HepG2 (cell line): ENCODE measurements around the gene MFNG. TPM values are rescaled to one million over a fixed set of nuclear protein-coding genes. Genes with fewer than 3 reads are reported as not detected.
A peak's percentile ranks its signal among the peaks of the same experiment; 100 is the strongest.

Experiments used
- CEBPG ChIP-seq: IDR thresholded peaks from 2 replicates; pipeline ENCODE4 v1.6.1; 2016
- E2F1 ChIP-seq: sonication (generic); formaldehyde crosslinking; IDR thresholded peaks from 2 replicates; pipeline ENCODE4 v1.5.0; 2020; ENCODE audit warnings: missing genetic modification reagents
- HNF1B ChIP-seq: sonication (generic); formaldehyde crosslinking; IDR thresholded peaks from 2 replicates; pipeline ENCODE4 v1.5.1; 2020; ENCODE audit warnings: mild to moderate bottlenecking, moderate library complexity, missing genetic modification reagents
- JUN ChIP-seq: sonication (generic); formaldehyde crosslinking; IDR thresholded peaks from 2 replicates; pipeline ENCODE4 v1.4.0; 2020; ENCODE audit warnings: mild to moderate bottlenecking, missing genetic modification reagents
- KLF12 ChIP-seq: sonication (generic); formaldehyde crosslinking; IDR thresholded peaks from 2 replicates; pipeline ENCODE4 v1.4.0; 2020; ENCODE audit warnings: missing genetic modification reagents, borderline replicate concordance
- KLF16 ChIP-seq, 2 experiments: sonication (generic) in 1 of 2; formaldehyde crosslinking in 1 of 2; IDR thresholded peaks; 2 replicates each; pipeline versions ENCODE4 v1.6.1 to v1.8.0; 2016 to 2023; ENCODE audit warnings: missing genetic modification reagents in 2 of 2, missing compliant biosample characterization in 1 of 2
- MED8 ChIP-seq: sonication (generic); formaldehyde crosslinking; IDR thresholded peaks from 2 replicates; pipeline ENCODE4 v1.8.1; 2023; ENCODE audit warnings: mild to moderate bottlenecking, missing genetic modification reagents; ENCODE audit not compliant: insufficient replicate concordance
- TP53 ChIP-seq: sonication (generic); formaldehyde crosslinking; conservative IDR thresholded peaks from 2 replicates; pipeline ENCODE4 v1.4.0; 2020; ENCODE audit warnings: missing genetic modification reagents
- U2AF2 ChIP-seq: fragments of 200-400 bp; formaldehyde crosslinking; IDR thresholded peaks from 2 replicates; pipeline ENCODE4 v1.6.1; 2017; ENCODE audit warnings: low read depth, mild to moderate bottlenecking, low read length
- ZBTB20 ChIP-seq: sonication (generic); formaldehyde crosslinking; IDR thresholded peaks from 2 replicates; pipeline ENCODE4 v1.8.1; 2023; ENCODE audit warnings: missing genetic modification reagents, low read depth, mild to moderate bottlenecking, borderline replicate concordance
- ZNF501 ChIP-seq: sonication (generic); formaldehyde crosslinking; IDR thresholded peaks from 2 replicates; pipeline ENCODE4 v1.5.1; 2020; ENCODE audit warnings: mild to moderate bottlenecking, moderate library complexity, missing genetic modification reagents
- ZNF510 ChIP-seq: sonication (generic); formaldehyde crosslinking; IDR thresholded peaks from 2 replicates; pipeline ENCODE4 v1.4.0; 2020; ENCODE audit warnings: low read depth, mild to moderate bottlenecking, missing genetic modification reagents
- ZNF543 ChIP-seq: sonication (generic); formaldehyde crosslinking; IDR thresholded peaks from 2 replicates; pipeline ENCODE4 v1.4.0; 2020; ENCODE audit warnings: mild to moderate bottlenecking, missing genetic modification reagents
- ZNF720 ChIP-seq: sonication (generic); formaldehyde crosslinking; IDR thresholded peaks from 2 replicates; pipeline ENCODE4 v1.4.0; 2020; ENCODE audit warnings: missing genetic modification reagents
- ZNF770 ChIP-seq: sonication (generic); formaldehyde crosslinking; IDR thresholded peaks from 2 replicates; pipeline ENCODE4 v1.5.0; 2020; ENCODE audit warnings: mild to moderate bottlenecking, missing genetic modification reagents
- ZNF891 ChIP-seq: sonication (generic); formaldehyde crosslinking; IDR thresholded peaks from 2 replicates; pipeline ENCODE4 v1.5.0; 2020; ENCODE audit warnings: mild to moderate bottlenecking, missing genetic modification reagents
- polyA plus RNA-seq, 8 experiments: library from polyadenylated mRNA; depleted of rRNA in 3 of 8; stranded (reverse) in 7 of 8; unstranded in 1 of 8; fragments of >200 nt; fragmentation: Illumina TruSeq in 4 of 8; extraction: Trizol in 4 of 8; gene quantifications; 2 replicates each; pipeline versions ENCODE4 v1.2.1 to v1.2.3, GENCODE V29; 2011 to 2016; ENCODE audit warnings: low read depth in 4 of 8, missing spikeins in 1 of 8, mixed read lengths in 1 of 8; ENCODE audit not compliant: insufficient read depth in 1 of 8
- total RNA-seq, 5 experiments: library from RNA; depleted of rRNA; stranded (reverse); fragments of >200 nt; fragmentation: Illumina TruSeq; extraction: Trizol; gene quantifications; 2 replicates each; pipeline ENCODE4 v1.2.3, GENCODE V29; 2016; ENCODE audit warnings: low read depth in 1 of 5
- TF ChIP-seq, protein P1 (sequence below): sonication (generic); formaldehyde crosslinking; conservative IDR thresholded peaks from 2 replicates; pipeline ENCODE4 v1.8.0; 2022; ENCODE audit warnings: mild to moderate bottlenecking, moderate library complexity, missing genetic modification reagents
- TF ChIP-seq, protein P2 (sequence below): sonication (generic); formaldehyde crosslinking; IDR thresholded peaks from 2 replicates; pipeline ENCODE4 v1.4.0; 2020; ENCODE audit warnings: mild to moderate bottlenecking, missing genetic modification reagents
- TF ChIP-seq, protein P3 (sequence below): sonication (generic); formaldehyde crosslinking; IDR thresholded peaks from 2 replicates; pipeline ENCODE4 v1.8.0; 2022; ENCODE audit warnings: missing genetic modification reagents, mild to moderate bottlenecking, moderate library complexity, borderline replicate concordance

The MFNG gene
- total and polyA plus RNA-seq, 2 of the 13 experiments (the other 11 are each of a cell fraction or from before 2014, with no cell fraction given): 1.0 to 11.7 TPM

DNA sequence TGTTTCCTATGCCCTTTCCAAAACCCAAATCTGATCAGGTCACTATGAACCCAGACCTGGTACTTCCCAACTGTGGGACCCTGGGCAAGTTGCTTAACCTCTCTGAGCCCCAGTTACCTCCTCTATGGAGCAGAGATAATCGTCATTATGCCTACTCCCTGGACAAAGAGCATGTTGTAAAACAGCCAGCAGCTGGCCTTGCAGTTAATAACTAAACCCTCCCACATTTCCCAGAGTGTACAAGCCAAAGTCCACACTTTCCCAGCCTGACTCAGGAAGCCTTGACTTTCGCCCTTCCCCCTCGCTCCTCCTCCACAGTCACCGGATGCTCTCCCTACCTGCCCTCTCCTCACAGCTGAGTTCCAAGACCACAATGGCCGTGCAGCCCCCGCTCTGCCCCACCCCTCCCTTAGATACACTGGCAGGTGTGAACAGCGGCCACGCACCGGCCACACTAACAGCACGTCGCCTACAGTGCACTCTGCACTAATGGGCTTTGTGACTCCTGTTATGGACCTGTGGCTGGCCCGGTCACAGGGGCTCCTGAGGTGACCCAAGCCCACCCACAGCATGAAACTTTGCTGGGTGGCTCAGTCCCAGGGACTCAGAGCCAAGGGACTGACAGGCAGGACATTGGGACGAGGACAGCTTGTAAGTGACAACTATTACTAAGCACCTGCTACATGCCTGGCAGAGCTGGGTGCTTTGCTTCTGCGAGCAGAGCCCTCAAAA lies 15.6 kb upstream of the MFNG start (continued):
- TF ChIP-seq HNF1B (CRISPR knock-in tag): peak; percentile 100
- peak; percentile 85 for TF ChIP-seq ZNF510 (CRISPR knock-in tag)
- peak; percentile 92 for TF ChIP-seq JUN
- no peak; the same call in 1 of the 2 replicates for TF ChIP-seq ZNF770 (CRISPR knock-in tag)
- TF ChIP-seq E2F1: no peak; the same call in 1 of the 2 replicates
- peak; percentile 99 for TF ChIP-seq MED8 (CRISPR knock-in tag)
- TF ChIP-seq ZNF891: peak; percentile 24; the same call in 1 of the 2 replicates
- peak in 1 of 2 experiments; percentile 89; a peak in 3 of 4 replicates for TF ChIP-seq KLF16 (CRISPR knock-in tag; IDR thresholded peaks at IDR 0.05)
- TF ChIP-seq, protein P1, sequence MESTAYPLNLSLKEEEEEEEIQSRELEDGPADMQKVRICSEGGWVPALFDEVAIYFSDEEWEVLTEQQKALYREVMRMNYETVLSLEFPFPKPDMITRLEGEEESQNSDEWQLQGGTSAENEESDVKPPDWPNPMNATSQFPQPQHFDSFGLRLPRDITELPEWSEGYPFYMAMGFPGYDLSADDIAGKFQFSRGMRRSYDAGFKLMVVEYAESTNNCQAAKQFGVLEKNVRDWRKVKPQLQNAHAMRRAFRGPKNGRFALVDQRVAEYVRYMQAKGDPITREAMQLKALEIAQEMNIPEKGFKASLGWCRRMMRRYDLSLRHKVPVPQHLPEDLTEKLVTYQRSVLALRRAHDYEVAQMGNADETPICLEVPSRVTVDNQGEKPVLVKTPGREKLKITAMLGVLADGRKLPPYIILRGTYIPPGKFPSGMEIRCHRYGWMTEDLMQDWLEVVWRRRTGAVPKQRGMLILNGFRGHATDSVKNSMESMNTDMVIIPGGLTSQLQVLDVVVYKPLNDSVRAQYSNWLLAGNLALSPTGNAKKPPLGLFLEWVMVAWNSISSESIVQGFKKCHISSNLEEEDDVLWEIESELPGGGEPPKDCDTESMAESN: peak; percentile 91
- TF ChIP-seq ZBTB20 (CRISPR knock-in tag): peak; percentile 89; the same call in 1 of the 2 replicates
- TF ChIP-seq ZNF720 (CRISPR knock-in tag): no peak
- TF ChIP-seq ZNF501 (CRISPR knock-in tag): peak; percentile 97
- TF ChIP-seq ZNF543 (CRISPR knock-in tag): peak; percentile 96
- TF ChIP-seq U2AF2: no peak
- peak; percentile 57; the same call in 1 of the 2 replicates for TF ChIP-seq CEBPG
- TF ChIP-seq TP53 (CRISPR knock-in tag): no peak
- 0 out of 2 replicates have a peak, but pooled peaks have one; percentile 80 for TF ChIP-seq KLF12 (CRISPR knock-in tag)
- TF ChIP-seq, protein P2, sequence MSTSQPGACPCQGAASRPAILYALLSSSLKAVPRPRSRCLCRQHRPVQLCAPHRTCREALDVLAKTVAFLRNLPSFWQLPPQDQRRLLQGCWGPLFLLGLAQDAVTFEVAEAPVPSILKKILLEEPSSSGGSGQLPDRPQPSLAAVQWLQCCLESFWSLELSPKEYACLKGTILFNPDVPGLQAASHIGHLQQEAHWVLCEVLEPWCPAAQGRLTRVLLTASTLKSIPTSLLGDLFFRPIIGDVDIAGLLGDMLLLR: peak; percentile 90; the same call in 1 of the 2 replicates
- TF ChIP-seq, protein P3, sequence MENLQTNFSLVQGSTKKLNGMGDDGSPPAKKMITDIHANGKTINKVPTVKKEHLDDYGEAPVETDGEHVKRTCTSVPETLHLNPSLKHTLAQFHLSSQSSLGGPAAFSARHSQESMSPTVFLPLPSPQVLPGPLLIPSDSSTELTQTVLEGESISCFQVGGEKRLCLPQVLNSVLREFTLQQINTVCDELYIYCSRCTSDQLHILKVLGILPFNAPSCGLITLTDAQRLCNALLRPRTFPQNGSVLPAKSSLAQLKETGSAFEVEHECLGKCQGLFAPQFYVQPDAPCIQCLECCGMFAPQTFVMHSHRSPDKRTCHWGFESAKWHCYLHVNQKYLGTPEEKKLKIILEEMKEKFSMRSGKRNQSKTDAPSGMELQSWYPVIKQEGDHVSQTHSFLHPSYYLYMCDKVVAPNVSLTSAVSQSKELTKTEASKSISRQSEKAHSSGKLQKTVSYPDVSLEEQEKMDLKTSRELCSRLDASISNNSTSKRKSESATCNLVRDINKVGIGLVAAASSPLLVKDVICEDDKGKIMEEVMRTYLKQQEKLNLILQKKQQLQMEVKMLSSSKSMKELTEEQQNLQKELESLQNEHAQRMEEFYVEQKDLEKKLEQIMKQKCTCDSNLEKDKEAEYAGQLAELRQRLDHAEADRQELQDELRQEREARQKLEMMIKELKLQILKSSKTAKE (CRISPR knock-in tag): peak; percentile 98
